Brain microvascular endothelial cell (primary cell): ENCODE data around the gene LHX4.

Experiments
- DNase-seq: peaks from one replicate; pipeline ENCODE4 v3.0.0-alpha.2; 2020
- H3K27ac ChIP-seq: fragments of 250-450 bp; sonication (Bioruptor Pico); 2 replicates; pipeline ENCODE4 v1.5.1; 2020; ENCODE audit warnings: mild to moderate bottlenecking, moderate library complexity
- H3K27me3 ChIP-seq: fragments of 250-450 bp; sonication (Bioruptor Pico); replicated peaks from 2 replicates; pipeline ENCODE4 v1.5.1; 2020; ENCODE audit warnings: mild to moderate bottlenecking
- H3K36me3 ChIP-seq: fragments of 250-450 bp; sonication (Bioruptor Pico); replicated peaks from 2 replicates; pipeline ENCODE4 v1.5.1; 2020; ENCODE audit warnings: mild to moderate bottlenecking
- H3K4me3 ChIP-seq: 2 replicates; pipeline ENCODE4 v1.5.1; 2011; ENCODE audit warnings: low read depth, mild to moderate bottlenecking, control low read depth, low read length, moderate library complexity
- CTCF ChIP-seq: IDR thresholded peaks from 2 replicates; pipeline ENCODE4 v1.5.1; 2011; ENCODE audit warnings: low read depth, mild to moderate bottlenecking, moderate library complexity, low read length, control low read depth, inconsistent platforms; ENCODE audit errors: missing control alignments
- in situ Hi-C: cut with HindIII; loops from 2 replicates; pipeline ENCODE4 v1.10.0; 2017; ENCODE audit warnings: low sequenced_read_pairs, low pct_ligation_motif_present

The LHX4 gene

DNA sequence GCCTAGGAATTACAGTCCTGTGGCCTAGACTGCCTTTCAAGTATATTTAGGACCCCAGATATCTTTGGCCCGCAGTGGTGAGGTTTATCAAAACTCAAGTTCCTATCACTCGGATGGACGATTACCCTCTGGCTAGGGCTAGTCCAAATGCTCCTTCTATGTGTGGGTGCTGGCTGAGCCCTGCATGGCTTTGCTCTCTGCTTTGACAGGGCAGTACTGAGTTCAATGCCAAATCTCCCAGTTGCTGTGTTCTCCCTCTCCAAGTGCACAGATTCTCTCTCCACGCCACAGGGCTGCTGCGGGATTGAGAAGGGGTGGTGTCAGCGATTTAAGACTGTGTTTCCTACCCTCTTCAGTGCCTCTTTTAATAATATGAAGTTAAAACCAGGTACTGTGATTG is 97.0 kb downstream of the LHX4 start:
- in situ Hi-C loops = no loop called here
- no peak overlapping the region for H3K27ac ChIP-seq
- H3K36me3 ChIP-seq = no peaks in the 10 kb centered on the region
- TF ChIP-seq CTCF = no peak
- H3K4me3 ChIP-seq = no peak overlapping the region
- no peak for DNase-seq
- H3K27me3 ChIP-seq = no peaks in the 10 kb centered on the region
